Fibroblast of pulmonary artery (primary cell): ENCODE results near the gene GLCE.
A peak's percentile ranks its signal among the peaks of the same experiment; 100 is the strongest.

Experiments
- DNase-seq: peaks from one replicate; pipeline ENCODE4 v3.0.0-alpha.2; 2010; ENCODE audit warnings: low read depth
- H3K4me3 ChIP-seq: replicated peaks from 2 replicates; pipeline ENCODE4 v1.5.1; 2011; ENCODE audit warnings: low read depth, mild to moderate bottlenecking, control low read depth, low read length, moderate library complexity
- CTCF ChIP-seq: IDR thresholded peaks from 2 replicates; pipeline ENCODE4 v1.5.1; 2011; ENCODE audit warnings: mild to moderate bottlenecking, control low read depth, low read length, inconsistent platforms; ENCODE audit errors: missing control alignments

Gene GLCE

GRCh38 chr15:69305204-69305931 is 144.9 kb downstream of the GLCE start:
- DNase-seq = peak; percentile 90
- TF ChIP-seq CTCF = no peak
- H3K4me3 ChIP-seq = no peak overlapping the region

- H3K4me3 ChIP-seq = no peak overlapping the region
- DNase-seq = no peak
- no peak for TF ChIP-seq CTCF
Observed at GRCh38 chr15:69305933-69306568, 145.6 kb downstream of the GLCE start.

- no peak for TF ChIP-seq CTCF
- DNase-seq = no peak
- no peak overlapping the region for H3K4me3 ChIP-seq
Observed at GRCh38 chr15:69307939-69308338, 147.5 kb downstream of the GLCE start.

GRCh38 chr15:69308949-69309348 is 148.5 kb downstream of the GLCE start:
- no peak for TF ChIP-seq CTCF
- DNase-seq = no peak
- H3K4me3 ChIP-seq = no peak overlapping the region

- TF ChIP-seq CTCF = no peak
- no peak for DNase-seq
- no peak overlapping the region for H3K4me3 ChIP-seq
Observed at GRCh38 chr15:69311319-69311721, 150.9 kb downstream of the GLCE start.

GRCh38 chr15:69313432-69314000 is 153.1 kb downstream of the GLCE start:
- no peak for DNase-seq
- no peak for TF ChIP-seq CTCF
- no peak overlapping the region for H3K4me3 ChIP-seq
